ENCODE data around the gene RHCE. TPM values are rescaled to one million over a fixed set of nuclear protein-coding genes. Genes with fewer than 3 reads are reported as not detected.

RHCE gene
- total and polyA plus RNA-seq, 4 donors, result 0.42 to 89.9 (median 0.69) TPM

DNA sequence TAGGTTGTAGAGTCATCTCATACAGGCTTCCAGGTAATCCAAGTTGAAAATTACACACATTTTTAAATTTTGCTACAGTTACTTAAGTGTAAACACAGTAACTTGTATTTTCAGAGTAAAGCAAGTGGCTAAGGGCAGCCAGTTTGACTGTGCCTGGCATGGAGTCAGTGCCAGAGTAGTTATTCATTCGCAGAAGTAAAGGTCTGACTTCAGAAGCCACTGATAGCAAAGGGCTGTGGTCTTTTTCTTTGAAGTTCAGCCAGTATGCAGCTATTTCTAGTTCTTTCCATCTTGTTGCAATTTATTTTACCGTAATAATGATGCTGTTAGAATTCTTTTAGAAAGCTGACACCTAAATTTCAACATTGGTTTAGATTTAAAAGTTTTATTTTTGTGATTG lies 73.1 kb downstream of the RHCE start:
- peaks cover 0 to 5% (median under 1%) of the 10 kb centered on the region in 4 donors for H3K4me1 ChIP-seq (ENCODE audit: control insufficient read depth in 4 of 4, insufficient read depth in 4 of 4, low read length in 3 of 4)
- 42% methylated on average over 2 of the region's 2 CpGs for WGBS
- no peak overlapping the region for H3K9ac ChIP-seq (ENCODE audit: low read depth in 1 of 2, low read length in 2 of 2)
- H3K27ac ChIP-seq (ENCODE audit: low read depth in 1 of 2, low read length in 2 of 2), result no peak overlapping the region
- no peaks in the 10 kb centered on the region for H3K9me3 ChIP-seq (ENCODE audit: control insufficient read depth in 4 of 4, low read length in 3 of 4)
- no peak for DNase-seq (ENCODE audit: low spot score)
- no peaks in the 10 kb centered on the region for H3K27me3 ChIP-seq (ENCODE audit: control insufficient read depth in 4 of 4, insufficient read depth in 4 of 4, low read length in 3 of 4)
- H3K36me3 ChIP-seq (ENCODE audit: control insufficient read depth in 4 of 4, insufficient read depth in 3 of 4, low read depth in 1 of 4, low read length in 3 of 4), result peaks cover 2 to 15% (median 5%) of the 10 kb centered on the region in 4 donors
- no peak for TF ChIP-seq RAD21 (IDR thresholded peaks at IDR 0.05)
- TF ChIP-seq RXRA (IDR thresholded peaks at IDR 0.05), result no peak
- TF ChIP-seq NR2F2 (IDR thresholded peaks at IDR 0.05), result no peak
- no peak for TF ChIP-seq EGR1 (IDR thresholded peaks at IDR 0.05; ENCODE audit: low read depth in 2 of 2)
- TF ChIP-seq SP1 (IDR thresholded peaks at IDR 0.05), result no peak
- TF ChIP-seq TAF1 (conservative IDR thresholded peaks at IDR 0.05), result no peak
- TF ChIP-seq, protein P1, sequence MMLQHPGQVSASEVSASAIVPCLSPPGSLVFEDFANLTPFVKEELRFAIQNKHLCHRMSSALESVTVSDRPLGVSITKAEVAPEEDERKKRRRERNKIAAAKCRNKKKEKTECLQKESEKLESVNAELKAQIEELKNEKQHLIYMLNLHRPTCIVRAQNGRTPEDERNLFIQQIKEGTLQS (IDR thresholded peaks at IDR 0.05), result peak; percentile 13
- TF ChIP-seq GABPA (IDR thresholded peaks at IDR 0.05 in 1 of 2, conservative IDR thresholded peaks at IDR 0.05 in 1 of 2), result no peak
- H3K4me3 ChIP-seq (ENCODE audit: low read depth in 1 of 3, low read length in 3 of 3), result no peak overlapping the region

DNA sequence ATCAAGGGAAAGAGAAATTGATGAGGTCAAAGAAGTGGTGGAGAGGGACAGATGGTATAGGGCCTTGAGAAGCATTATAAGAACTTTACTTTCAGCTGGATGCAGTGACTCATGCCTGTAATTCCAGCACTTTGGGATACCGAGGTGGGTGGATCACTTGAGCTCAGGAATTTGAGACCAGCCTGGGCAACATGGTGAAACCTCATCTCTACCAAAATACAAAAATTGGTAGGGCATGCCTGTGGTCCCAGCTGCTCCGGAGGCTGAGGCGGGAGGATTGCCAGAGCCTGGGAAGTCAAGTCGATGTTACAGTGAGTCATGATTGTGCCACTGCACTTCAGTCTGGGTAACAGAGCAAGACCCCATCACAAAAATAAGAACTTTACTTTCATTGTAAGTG lies 76.8 kb downstream of the RHCE start:
- Histone ChIP-seq H3K27ac (ENCODE audit: low read depth in 1 of 2, low read length in 2 of 2) (no peak overlapping the region), H3K9me3 (ENCODE audit: control insufficient read depth in 4 of 4, low read length in 3 of 4) (no peaks in the 10 kb centered on the region), H3K4me3 (ENCODE audit: low read depth in 1 of 3, low read length in 3 of 3) (no peak overlapping the region), H3K36me3 (ENCODE audit: control insufficient read depth in 4 of 4, insufficient read depth in 3 of 4, low read depth in 1 of 4, low read length in 3 of 4) (peaks cover 0 to 13% (median 5%) of the 10 kb centered on the region in 4 donors), H3K4me1 (ENCODE audit: control insufficient read depth in 4 of 4, insufficient read depth in 4 of 4, low read length in 3 of 4) (peaks cover 3 to 12% (median 11%) of the 10 kb centered on the region in 4 donors), H3K27me3 (ENCODE audit: control insufficient read depth in 4 of 4, insufficient read depth in 4 of 4, low read length in 3 of 4) (no peaks in the 10 kb centered on the region), H3K9ac (ENCODE audit: low read depth in 1 of 2, low read length in 2 of 2) (no peak overlapping the region)
- WGBS, result 90% methylated on average over 4 of the region's 4 CpGs
- TF ChIP-seq HNF4G (IDR thresholded peaks at IDR 0.05) (no peak), NR2F2 (IDR thresholded peaks at IDR 0.05) (no peak), HNF4A (conservative IDR thresholded peaks at IDR 0.05) (no peak), GABPA (IDR thresholded peaks at IDR 0.05 in 1 of 2, conservative IDR thresholded peaks at IDR 0.05 in 1 of 2) (no peak), JUND (IDR thresholded peaks at IDR 0.05) (no peak), EGR1 (IDR thresholded peaks at IDR 0.05; ENCODE audit: low read depth in 2 of 2) (no peak), FOXA1 (IDR thresholded peaks at IDR 0.05) (no peak)
- TF ChIP-seq, protein P2, sequence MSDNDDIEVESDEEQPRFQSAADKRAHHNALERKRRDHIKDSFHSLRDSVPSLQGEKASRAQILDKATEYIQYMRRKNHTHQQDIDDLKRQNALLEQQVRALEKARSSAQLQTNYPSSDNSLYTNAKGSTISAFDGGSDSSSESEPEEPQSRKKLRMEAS (IDR thresholded peaks at IDR 0.05), result no peak
- no peak for DNase-seq (ENCODE audit: low spot score)

DNA sequence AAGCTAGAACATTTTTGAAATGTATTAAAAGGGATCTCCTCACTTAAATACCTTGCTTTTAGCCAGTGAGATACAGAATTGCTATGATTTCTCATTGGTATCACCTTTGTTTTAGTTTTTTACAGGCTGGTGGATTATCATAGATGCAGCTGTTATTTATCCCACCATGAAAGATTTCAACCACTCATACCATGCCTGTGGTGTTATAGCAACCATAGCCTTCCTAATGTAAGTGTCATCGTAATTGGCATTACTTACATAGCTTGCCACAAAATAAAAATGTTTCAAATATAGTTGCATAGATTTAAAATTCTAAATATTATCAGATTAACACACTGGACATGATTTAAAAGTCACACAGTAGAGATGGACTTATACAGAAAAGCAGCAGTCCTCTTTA lies 77.8 kb downstream of the RHCE start:
- Histone ChIP-seq H3K4me3 (ENCODE audit: low read depth in 1 of 3, low read length in 3 of 3) (no peak overlapping the region), H3K27me3 (ENCODE audit: control insufficient read depth in 4 of 4, insufficient read depth in 4 of 4, low read length in 3 of 4) (no peaks in the 10 kb centered on the region), H3K27ac (ENCODE audit: low read depth in 1 of 2, low read length in 2 of 2) (no peak overlapping the region), H3K36me3 (ENCODE audit: control insufficient read depth in 4 of 4, insufficient read depth in 3 of 4, low read depth in 1 of 4, low read length in 3 of 4) (peaks cover 0 to 13% (median 5%) of the 10 kb centered on the region in 4 donors), H3K9ac (ENCODE audit: low read depth in 1 of 2, low read length in 2 of 2) (no peak overlapping the region), H3K9me3 (ENCODE audit: control insufficient read depth in 4 of 4, low read length in 3 of 4) (no peaks in the 10 kb centered on the region), H3K4me1 (ENCODE audit: control insufficient read depth in 4 of 4, insufficient read depth in 4 of 4, low read length in 3 of 4) (peaks cover 3 to 12% (median 10%) of the 10 kb centered on the region in 4 donors)
- no peak for DNase-seq (ENCODE audit: low spot score)
- TF ChIP-seq FOXA2 (IDR thresholded peaks at IDR 0.05) (no peak), YY1 (IDR thresholded peaks at IDR 0.05) (no peak), JUND (IDR thresholded peaks at IDR 0.05) (no peak), HNF4A (conservative IDR thresholded peaks at IDR 0.05) (no peak), GABPA (IDR thresholded peaks at IDR 0.05 in 1 of 2, conservative IDR thresholded peaks at IDR 0.05 in 1 of 2) (no peak), RAD21 (IDR thresholded peaks at IDR 0.05) (no peak), FOXA1 (IDR thresholded peaks at IDR 0.05) (no peak), NR2F2 (IDR thresholded peaks at IDR 0.05) (no peak), RXRA (IDR thresholded peaks at IDR 0.05) (no peak), SP1 (IDR thresholded peaks at IDR 0.05) (no peak), HNF4G (IDR thresholded peaks at IDR 0.05) (no peak), TAF1 (conservative IDR thresholded peaks at IDR 0.05) (no peak), EGR1 (IDR thresholded peaks at IDR 0.05; ENCODE audit: low read depth in 2 of 2) (no peak)
- TF ChIP-seq, protein P3, sequence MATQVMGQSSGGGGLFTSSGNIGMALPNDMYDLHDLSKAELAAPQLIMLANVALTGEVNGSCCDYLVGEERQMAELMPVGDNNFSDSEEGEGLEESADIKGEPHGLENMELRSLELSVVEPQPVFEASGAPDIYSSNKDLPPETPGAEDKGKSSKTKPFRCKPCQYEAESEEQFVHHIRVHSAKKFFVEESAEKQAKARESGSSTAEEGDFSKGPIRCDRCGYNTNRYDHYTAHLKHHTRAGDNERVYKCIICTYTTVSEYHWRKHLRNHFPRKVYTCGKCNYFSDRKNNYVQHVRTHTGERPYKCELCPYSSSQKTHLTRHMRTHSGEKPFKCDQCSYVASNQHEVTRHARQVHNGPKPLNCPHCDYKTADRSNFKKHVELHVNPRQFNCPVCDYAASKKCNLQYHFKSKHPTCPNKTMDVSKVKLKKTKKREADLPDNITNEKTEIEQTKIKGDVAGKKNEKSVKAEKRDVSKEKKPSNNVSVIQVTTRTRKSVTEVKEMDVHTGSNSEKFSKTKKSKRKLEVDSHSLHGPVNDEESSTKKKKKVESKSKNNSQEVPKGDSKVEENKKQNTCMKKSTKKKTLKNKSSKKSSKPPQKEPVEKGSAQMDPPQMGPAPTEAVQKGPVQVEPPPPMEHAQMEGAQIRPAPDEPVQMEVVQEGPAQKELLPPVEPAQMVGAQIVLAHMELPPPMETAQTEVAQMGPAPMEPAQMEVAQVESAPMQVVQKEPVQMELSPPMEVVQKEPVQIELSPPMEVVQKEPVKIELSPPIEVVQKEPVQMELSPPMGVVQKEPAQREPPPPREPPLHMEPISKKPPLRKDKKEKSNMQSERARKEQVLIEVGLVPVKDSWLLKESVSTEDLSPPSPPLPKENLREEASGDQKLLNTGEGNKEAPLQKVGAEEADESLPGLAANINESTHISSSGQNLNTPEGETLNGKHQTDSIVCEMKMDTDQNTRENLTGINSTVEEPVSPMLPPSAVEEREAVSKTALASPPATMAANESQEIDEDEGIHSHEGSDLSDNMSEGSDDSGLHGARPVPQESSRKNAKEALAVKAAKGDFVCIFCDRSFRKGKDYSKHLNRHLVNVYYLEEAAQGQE (IDR thresholded peaks at IDR 0.05), result no peak
- TF ChIP-seq, protein P4, sequence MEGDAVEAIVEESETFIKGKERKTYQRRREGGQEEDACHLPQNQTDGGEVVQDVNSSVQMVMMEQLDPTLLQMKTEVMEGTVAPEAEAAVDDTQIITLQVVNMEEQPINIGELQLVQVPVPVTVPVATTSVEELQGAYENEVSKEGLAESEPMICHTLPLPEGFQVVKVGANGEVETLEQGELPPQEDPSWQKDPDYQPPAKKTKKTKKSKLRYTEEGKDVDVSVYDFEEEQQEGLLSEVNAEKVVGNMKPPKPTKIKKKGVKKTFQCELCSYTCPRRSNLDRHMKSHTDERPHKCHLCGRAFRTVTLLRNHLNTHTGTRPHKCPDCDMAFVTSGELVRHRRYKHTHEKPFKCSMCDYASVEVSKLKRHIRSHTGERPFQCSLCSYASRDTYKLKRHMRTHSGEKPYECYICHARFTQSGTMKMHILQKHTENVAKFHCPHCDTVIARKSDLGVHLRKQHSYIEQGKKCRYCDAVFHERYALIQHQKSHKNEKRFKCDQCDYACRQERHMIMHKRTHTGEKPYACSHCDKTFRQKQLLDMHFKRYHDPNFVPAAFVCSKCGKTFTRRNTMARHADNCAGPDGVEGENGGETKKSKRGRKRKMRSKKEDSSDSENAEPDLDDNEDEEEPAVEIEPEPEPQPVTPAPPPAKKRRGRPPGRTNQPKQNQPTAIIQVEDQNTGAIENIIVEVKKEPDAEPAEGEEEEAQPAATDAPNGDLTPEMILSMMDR (IDR thresholded peaks at IDR 0.05; ENCODE audit: low read depth, low read length, missing input control), result no peak
- TF ChIP-seq, protein P2 (IDR thresholded peaks at IDR 0.05), result no peak
- TF ChIP-seq, protein P5, sequence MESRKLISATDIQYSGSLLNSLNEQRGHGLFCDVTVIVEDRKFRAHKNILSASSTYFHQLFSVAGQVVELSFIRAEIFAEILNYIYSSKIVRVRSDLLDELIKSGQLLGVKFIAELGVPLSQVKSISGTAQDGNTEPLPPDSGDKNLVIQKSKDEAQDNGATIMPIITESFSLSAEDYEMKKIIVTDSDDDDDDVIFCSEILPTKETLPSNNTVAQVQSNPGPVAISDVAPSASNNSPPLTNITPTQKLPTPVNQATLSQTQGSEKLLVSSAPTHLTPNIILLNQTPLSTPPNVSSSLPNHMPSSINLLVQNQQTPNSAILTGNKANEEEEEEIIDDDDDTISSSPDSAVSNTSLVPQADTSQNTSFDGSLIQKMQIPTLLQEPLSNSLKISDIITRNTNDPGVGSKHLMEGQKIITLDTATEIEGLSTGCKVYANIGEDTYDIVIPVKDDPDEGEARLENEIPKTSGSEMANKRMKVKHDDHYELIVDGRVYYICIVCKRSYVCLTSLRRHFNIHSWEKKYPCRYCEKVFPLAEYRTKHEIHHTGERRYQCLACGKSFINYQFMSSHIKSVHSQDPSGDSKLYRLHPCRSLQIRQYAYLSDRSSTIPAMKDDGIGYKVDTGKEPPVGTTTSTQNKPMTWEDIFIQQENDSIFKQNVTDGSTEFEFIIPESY (IDR thresholded peaks at IDR 0.05), result no peak
- TF ChIP-seq, protein P1 (IDR thresholded peaks at IDR 0.05), result no peak
- WGBS, result 98% methylated on average over 1 of the region's 1 CpG

All from liver (tissue), 9 donors.